WTC11 (cell line): ENCODE data around the gene TFDP1. TPM values are rescaled to one million over a fixed set of nuclear protein-coding genes. Genes with fewer than 3 reads are reported as not detected.

Experiments
- ATAC-seq: fragments of 200-7000 bp; cut with Tn5 transposase; 2 replicates; pipeline ENCODE4 v1.10.0; 2021; ENCODE audit warnings: mild to moderate bottlenecking, moderate library complexity
- CTCF ChIA-PET: fragments of 300-600 bp; sonication (Branson Sonifier 250); formaldehyde crosslinking; loops from one replicate; lab custom pipeline; 2021; ENCODE audit warnings: antibody characterized with exemption; lab: Charles Lee
- POLR2A ChIA-PET: fragments of 350-600 bp; sonication (Branson Sonifier 250); formaldehyde crosslinking; loops from one replicate; lab custom pipeline; 2021; ENCODE audit warnings: antibody characterized with exemption; lab: Charles Lee
- DNase-seq: peaks from one replicate; pipeline ENCODE4 v3.0.0; 2021; ENCODE audit warnings: low spot score
- H3K27ac Mint-ChIP-seq: 2 replicates; pipeline ENCODE4 v1.8.0; 2021; ENCODE audit warnings: mixed read lengths
- H3K27me3 Mint-ChIP-seq: 2 replicates; pipeline ENCODE4 v1.8.0; 2021; ENCODE audit warnings: low read depth, mild to moderate bottlenecking, moderate library complexity, mixed read lengths
- H3K36me3 Mint-ChIP-seq: 2 replicates; pipeline ENCODE4 v1.8.0; 2021; ENCODE audit warnings: mixed read lengths
- H3K4me1 Mint-ChIP-seq: 2 replicates; pipeline ENCODE4 v1.8.0; 2022; ENCODE audit warnings: mixed read lengths
- H3K4me3 Mint-ChIP-seq: 2 replicates; pipeline ENCODE4 v1.8.0; 2021; ENCODE audit warnings: mild to moderate bottlenecking, moderate library complexity, mixed read lengths
- H3K9me3 Mint-ChIP-seq: 2 replicates; pipeline ENCODE4 v1.8.0; 2021; ENCODE audit warnings: mixed read lengths
- CREB1 ChIP-seq: sonication (generic); formaldehyde crosslinking; IDR thresholded peaks from 2 replicates; pipeline ENCODE4 v1.8.0; 2023; ENCODE audit warnings: mild to moderate bottlenecking, missing genetic modification reagents
- JUN ChIP-seq: sonication (generic); formaldehyde crosslinking; IDR thresholded peaks from 2 replicates; pipeline ENCODE4 v1.8.0; 2023; ENCODE audit warnings: mild to moderate bottlenecking, missing genetic modification reagents
- KAT7 ChIP-seq: sonication (generic); formaldehyde crosslinking; IDR thresholded peaks from 2 replicates; pipeline ENCODE4 v1.8.1; 2023; ENCODE audit warnings: missing genetic modification reagents, mild to moderate bottlenecking, borderline replicate concordance
- NFYB ChIP-seq: sonication (generic); formaldehyde crosslinking; conservative IDR thresholded peaks from 2 replicates; pipeline ENCODE4 v1.8.0; 2022; ENCODE audit warnings: low read depth, missing genetic modification reagents
- OVOL2 ChIP-seq: fragments of 250-450 bp; sonication (Bioruptor Pico); IDR thresholded peaks from 2 replicates; pipeline ENCODE4 v1.9.0; 2021; ENCODE audit warnings: mild to moderate bottlenecking, borderline replicate concordance
- SMAD4 ChIP-seq: sonication (generic); formaldehyde crosslinking; IDR thresholded peaks from 2 replicates; pipeline ENCODE4 v1.8.0; 2022; ENCODE audit warnings: mild to moderate bottlenecking, missing genetic modification reagents
- TCF7 ChIP-seq: sonication (generic); formaldehyde crosslinking; IDR thresholded peaks from 2 replicates; pipeline ENCODE4 v1.8.0; 2022; ENCODE audit warnings: mild to moderate bottlenecking, low read depth, missing genetic modification reagents, moderate library complexity
- TEAD4 ChIP-seq: sonication (generic); formaldehyde crosslinking; IDR thresholded peaks from 2 replicates; pipeline ENCODE4 v1.8.0; 2022; ENCODE audit warnings: mild to moderate bottlenecking, missing genetic modification reagents
- ZNF317 ChIP-seq: sonication (generic); formaldehyde crosslinking; IDR thresholded peaks from 2 replicates; pipeline ENCODE4 v1.8.1; 2023; ENCODE audit warnings: low read depth, mild to moderate bottlenecking, moderate library complexity, missing genetic modification reagents, borderline replicate concordance
- total RNA-seq: library from RNA; stranded (reverse); gene quantifications from 3 replicates; pipeline ENCODE4 v1.2.3, GENCODE V29; 2021
- TF ChIP-seq, protein P1 (sequence below): sonication (generic); formaldehyde crosslinking; IDR thresholded peaks from 2 replicates; pipeline ENCODE4 v1.8.1; 2022; ENCODE audit warnings: low read depth, missing genetic modification reagents, borderline replicate concordance
- TF ChIP-seq, protein P2 (sequence below): sonication (generic); formaldehyde crosslinking; IDR thresholded peaks from 2 replicates; pipeline ENCODE4 v1.8.1; 2022; ENCODE audit warnings: missing genetic modification reagents, borderline replicate concordance
- TF ChIP-seq, protein P3 (sequence below): fragments of 200-600 bp; IDR thresholded peaks from 2 replicates; pipeline ENCODE4 v1.8.0; 2022; ENCODE audit warnings: antibody characterized with exemption

TFDP1 gene
- total RNA-seq, 1 experiment from 2014 or later, result 61.2 TPM

DNA sequence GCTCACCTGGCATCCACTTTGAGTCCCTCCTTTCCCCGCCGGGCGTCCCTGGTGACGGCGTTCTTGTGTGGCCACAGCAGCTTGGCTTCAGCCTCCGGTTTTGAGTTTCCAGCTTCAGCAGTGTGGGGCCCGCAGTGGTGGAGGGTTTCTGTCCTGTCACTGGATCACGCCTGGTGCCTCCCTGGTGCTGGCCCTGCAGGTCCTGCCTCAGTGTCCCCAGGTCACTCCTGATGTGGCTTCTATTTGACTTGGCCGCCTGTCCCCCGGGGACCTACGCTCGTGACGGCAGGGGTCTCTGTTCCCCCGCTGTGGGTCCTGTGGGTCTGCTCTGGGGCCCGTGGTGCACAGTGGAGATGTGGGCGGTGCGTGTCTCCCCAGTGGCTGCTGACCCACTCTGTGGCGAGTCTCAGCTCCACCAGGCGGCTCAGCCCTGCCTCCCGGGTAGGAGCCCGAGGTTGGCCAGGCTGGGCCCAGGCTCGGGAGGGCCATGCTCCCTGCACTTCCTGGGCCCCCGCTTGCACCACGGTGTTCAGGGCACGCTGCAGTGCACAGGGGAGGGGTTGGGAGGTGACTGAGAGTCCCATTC, 71.5 kb downstream of the TFDP1 start:
- DNase-seq (peak; percentile 6), ATAC-seq (no peak)
- no peak overlapping the region for H3K27ac Mint-ChIP-seq
- TF ChIP-seq NFYB (CRISPR knock-in tag) (no peak), OVOL2 (CRISPR knock-in tag) (no peak), SMAD4 (no peak), CREB1 (no peak), TEAD4 (CRISPR knock-in tag) (no peak), ZNF317 (CRISPR knock-in tag) (no peak)
- TF ChIP-seq, protein P1, sequence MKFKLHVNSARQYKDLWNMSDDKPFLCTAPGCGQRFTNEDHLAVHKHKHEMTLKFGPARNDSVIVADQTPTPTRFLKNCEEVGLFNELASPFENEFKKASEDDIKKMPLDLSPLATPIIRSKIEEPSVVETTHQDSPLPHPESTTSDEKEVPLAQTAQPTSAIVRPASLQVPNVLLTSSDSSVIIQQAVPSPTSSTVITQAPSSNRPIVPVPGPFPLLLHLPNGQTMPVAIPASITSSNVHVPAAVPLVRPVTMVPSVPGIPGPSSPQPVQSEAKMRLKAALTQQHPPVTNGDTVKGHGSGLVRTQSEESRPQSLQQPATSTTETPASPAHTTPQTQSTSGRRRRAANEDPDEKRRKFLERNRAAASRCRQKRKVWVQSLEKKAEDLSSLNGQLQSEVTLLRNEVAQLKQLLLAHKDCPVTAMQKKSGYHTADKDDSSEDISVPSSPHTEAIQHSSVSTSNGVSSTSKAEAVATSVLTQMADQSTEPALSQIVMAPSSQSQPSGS (CRISPR knock-in tag), result no peak
- TF ChIP-seq, all 79 proteins: peak for 0
- Mint-ChIP-seq H3K36me3 (no peaks in the 10 kb centered on the region), H3K27me3 (no peaks in the 10 kb centered on the region; the same call in 1 of the 2 replicates), H3K9me3 (peaks cover 6% of the 10 kb centered on the region), H3K4me1 (no peaks in the 10 kb centered on the region), H3K4me3 (no peak overlapping the region)
- CTCF ChIA-PET, result interaction anchor here (1.0 to 1.2 kb wide), 2 partner anchors 35 to 147 kb away, joined by 3 read pairs; no protein-coding TSS in a partner anchor
- POLR2A ChIA-PET, result interaction anchor here (0.6 kb wide), 1 partner anchor 231 kb away, joined by 3 read pairs; no protein-coding TSS in a partner anchor

DNA sequence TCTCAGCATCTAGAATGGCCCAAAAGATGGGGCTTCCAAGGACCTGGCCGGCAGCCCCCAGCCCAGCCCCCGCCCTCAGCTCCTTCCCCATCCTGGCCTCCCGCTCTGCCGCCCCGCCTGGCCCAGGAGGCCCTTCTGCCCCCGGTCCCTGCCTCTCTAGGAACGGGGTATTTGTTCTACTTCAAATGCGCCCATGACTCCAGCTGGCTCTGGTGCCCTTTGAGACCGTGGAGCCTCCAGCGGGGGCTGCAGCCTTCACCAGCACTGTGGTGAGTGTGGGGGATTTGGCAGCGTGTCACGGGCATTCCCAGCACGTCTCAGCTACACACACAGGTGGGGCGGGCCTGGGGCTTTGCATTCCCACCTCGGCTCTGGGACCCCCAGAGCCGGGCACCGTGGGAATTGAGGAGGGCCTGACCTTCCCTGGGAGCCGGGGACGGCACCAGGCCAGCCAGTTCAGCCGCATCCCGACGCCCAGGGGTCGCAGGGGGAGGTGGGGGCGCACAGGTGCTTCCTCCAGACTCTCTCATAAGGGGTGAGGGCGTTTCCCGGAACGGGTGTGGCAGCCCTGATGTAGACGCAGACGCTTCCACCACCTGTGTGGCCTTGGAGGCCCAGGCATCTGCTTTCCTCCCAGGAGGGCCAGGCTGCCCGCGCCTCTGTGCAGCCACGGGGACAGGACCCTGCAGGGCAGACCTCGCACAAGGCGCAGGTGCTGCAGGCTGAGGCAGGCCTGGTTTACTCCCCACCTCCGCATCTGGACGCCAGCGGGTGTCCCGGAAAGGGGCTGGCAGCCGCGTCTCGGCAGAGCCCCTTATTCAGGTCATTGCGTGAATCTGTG, 72.5 kb downstream of the TFDP1 start:
- ATAC-seq, result no peak
- no peak for TF ChIP-seq TCF7 (CRISPR knock-in tag)
- TF ChIP-seq, protein P2, sequence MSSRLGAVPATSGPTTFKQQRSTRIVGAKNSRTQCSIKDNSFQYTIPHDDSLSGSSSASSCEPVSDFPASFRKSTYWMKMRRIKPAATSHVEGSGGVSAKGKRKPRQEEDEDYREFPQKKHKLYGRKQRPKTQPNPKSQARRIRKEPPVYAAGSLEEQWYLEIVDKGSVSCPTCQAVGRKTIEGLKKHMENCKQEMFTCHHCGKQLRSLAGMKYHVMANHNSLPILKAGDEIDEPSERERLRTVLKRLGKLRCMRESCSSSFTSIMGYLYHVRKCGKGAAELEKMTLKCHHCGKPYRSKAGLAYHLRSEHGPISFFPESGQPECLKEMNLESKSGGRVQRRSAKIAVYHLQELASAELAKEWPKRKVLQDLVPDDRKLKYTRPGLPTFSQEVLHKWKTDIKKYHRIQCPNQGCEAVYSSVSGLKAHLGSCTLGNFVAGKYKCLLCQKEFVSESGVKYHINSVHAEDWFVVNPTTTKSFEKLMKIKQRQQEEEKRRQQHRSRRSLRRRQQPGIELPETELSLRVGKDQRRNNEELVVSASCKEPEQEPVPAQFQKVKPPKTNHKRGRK (CRISPR knock-in tag), result no peak
- TF ChIP-seq JUN (CRISPR knock-in tag), result no peak
- TF ChIP-seq, protein P3, sequence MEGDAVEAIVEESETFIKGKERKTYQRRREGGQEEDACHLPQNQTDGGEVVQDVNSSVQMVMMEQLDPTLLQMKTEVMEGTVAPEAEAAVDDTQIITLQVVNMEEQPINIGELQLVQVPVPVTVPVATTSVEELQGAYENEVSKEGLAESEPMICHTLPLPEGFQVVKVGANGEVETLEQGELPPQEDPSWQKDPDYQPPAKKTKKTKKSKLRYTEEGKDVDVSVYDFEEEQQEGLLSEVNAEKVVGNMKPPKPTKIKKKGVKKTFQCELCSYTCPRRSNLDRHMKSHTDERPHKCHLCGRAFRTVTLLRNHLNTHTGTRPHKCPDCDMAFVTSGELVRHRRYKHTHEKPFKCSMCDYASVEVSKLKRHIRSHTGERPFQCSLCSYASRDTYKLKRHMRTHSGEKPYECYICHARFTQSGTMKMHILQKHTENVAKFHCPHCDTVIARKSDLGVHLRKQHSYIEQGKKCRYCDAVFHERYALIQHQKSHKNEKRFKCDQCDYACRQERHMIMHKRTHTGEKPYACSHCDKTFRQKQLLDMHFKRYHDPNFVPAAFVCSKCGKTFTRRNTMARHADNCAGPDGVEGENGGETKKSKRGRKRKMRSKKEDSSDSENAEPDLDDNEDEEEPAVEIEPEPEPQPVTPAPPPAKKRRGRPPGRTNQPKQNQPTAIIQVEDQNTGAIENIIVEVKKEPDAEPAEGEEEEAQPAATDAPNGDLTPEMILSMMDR, result no peak
- no peak for TF ChIP-seq KAT7 (CRISPR knock-in tag)
- TF ChIP-seq, protein P1 (CRISPR knock-in tag), result no peak
- no peak overlapping the region for H3K27ac Mint-ChIP-seq
- H3K4me1 Mint-ChIP-seq, result no peaks in the 10 kb centered on the region
- no peaks in the 10 kb centered on the region for H3K36me3 Mint-ChIP-seq
- H3K27me3 Mint-ChIP-seq, result no peaks in the 10 kb centered on the region; the same call in 1 of the 2 replicates
- peak; percentile 13 for DNase-seq
- H3K9me3 Mint-ChIP-seq, result peaks cover 15% of the 10 kb centered on the region
- no peak overlapping the region for H3K4me3 Mint-ChIP-seq
- CTCF ChIA-PET, result no interaction called here
- POLR2A ChIA-PET, result no interaction called here
